ENCODE data around the gene KLHDC8A.

Gene KLHDC8A

GRCh38 chr1:205337481-205337880 lies 19.2 kb downstream of the KLHDC8A start:
- Histone ChIP-seq H3K36me3 (no peaks in the 10 kb centered on the region), H3K4me1 (no peaks in the 10 kb centered on the region), H3K4me3 (ENCODE audit: low read depth, low read length) (no peak overlapping the region), H3K9me3 (no peaks in the 10 kb centered on the region), H3K27me3 (no peaks in the 10 kb centered on the region)
- no peak for DNase-seq
- no peak for TF ChIP-seq CTCF (IDR thresholded peaks at IDR 0.05; ENCODE audit: low read depth, low read length)

- peak; percentile 91 for DNase-seq
- no peaks in the 10 kb centered on the region for H3K27me3 ChIP-seq
- no peaks in the 10 kb centered on the region for H3K36me3 ChIP-seq
- H3K9me3 ChIP-seq, result no peaks in the 10 kb centered on the region
- TF ChIP-seq CTCF (IDR thresholded peaks at IDR 0.05; ENCODE audit: low read depth, low read length), result peak; percentile 100
- H3K4me3 ChIP-seq (ENCODE audit: low read depth, low read length), result no peak overlapping the region
- H3K4me1 ChIP-seq, result no peaks in the 10 kb centered on the region
Measured at GRCh38 chr1:205335692-205336091, 21.0 kb downstream of the KLHDC8A start.

- Histone ChIP-seq H3K9me3 (no peaks in the 10 kb centered on the region), H3K4me1 (no peaks in the 10 kb centered on the region), H3K27me3 (no peaks in the 10 kb centered on the region), H3K4me3 (ENCODE audit: low read depth, low read length) (no peak overlapping the region), H3K36me3 (no peaks in the 10 kb centered on the region)
- no peak for DNase-seq
- no peak for TF ChIP-seq CTCF (IDR thresholded peaks at IDR 0.05; ENCODE audit: low read depth, low read length)
Measured at GRCh38 chr1:205332015-205332791, 24.5 kb downstream of the KLHDC8A start.

GRCh38 chr1:205330150-205330549 lies 26.6 kb downstream of the KLHDC8A start:
- no peaks in the 10 kb centered on the region; the same call in 1 of the 2 replicates for H3K27me3 ChIP-seq
- H3K4me3 ChIP-seq (ENCODE audit: low read depth, low read length), result no peak overlapping the region
- H3K4me1 ChIP-seq, result no peaks in the 10 kb centered on the region
- TF ChIP-seq CTCF (IDR thresholded peaks at IDR 0.05; ENCODE audit: low read depth, low read length), result no peak
- H3K36me3 ChIP-seq, result no peaks in the 10 kb centered on the region
- no peaks in the 10 kb centered on the region for H3K9me3 ChIP-seq
- DNase-seq, result no peak

GRCh38 chr1:205329719-205330118 lies 27.0 kb downstream of the KLHDC8A start:
- no peak for DNase-seq
- Histone ChIP-seq H3K27me3 (no peaks in the 10 kb centered on the region; the same call in 1 of the 2 replicates), H3K9me3 (no peaks in the 10 kb centered on the region), H3K4me3 (ENCODE audit: low read depth, low read length) (no peak overlapping the region), H3K4me1 (no peaks in the 10 kb centered on the region), H3K36me3 (no peaks in the 10 kb centered on the region)
- no peak for TF ChIP-seq CTCF (IDR thresholded peaks at IDR 0.05; ENCODE audit: low read depth, low read length)

GRCh38 chr1:205328476-205328875 lies 28.2 kb downstream of the KLHDC8A start:
- no peaks in the 10 kb centered on the region for H3K36me3 ChIP-seq
- DNase-seq, result no peak
- H3K9me3 ChIP-seq, result no peaks in the 10 kb centered on the region
- H3K4me3 ChIP-seq (ENCODE audit: low read depth, low read length), result no peak overlapping the region
- TF ChIP-seq CTCF (IDR thresholded peaks at IDR 0.05; ENCODE audit: low read depth, low read length), result no peak
- H3K27me3 ChIP-seq, result no peaks in the 10 kb centered on the region; the same call in 1 of the 2 replicates
- H3K4me1 ChIP-seq, result no peaks in the 10 kb centered on the region
